H1 (cell line): ENCODE measurements around the gene GREB1L. TPM values are rescaled to one million over a fixed set of nuclear protein-coding genes. Genes with fewer than 3 reads are reported as not detected.

ENCODE experiments used
- BRCA1 ChIP-seq: IDR thresholded peaks from 2 replicates; pipeline ENCODE4 v1.6.1; 2012; ENCODE audit warnings: low read depth, low read length, improper control_type of control experiment
- CBX8 ChIP-seq: fragments of 300-800, 300-1000 bp; sonication (generic); IDR thresholded peaks from 2 replicates; pipeline ENCODE4 v1.7.1; 2016; ENCODE audit warnings: low read depth, low read length, borderline replicate concordance
- RFX5 ChIP-seq: IDR thresholded peaks from 2 replicates; pipeline ENCODE4 v1.6.1; 2011; ENCODE audit warnings: low read depth, low read length, improper control_type of control experiment, borderline replicate concordance
- polyA plus RNA-seq, 7 experiments: library from polyadenylated mRNA; depleted of rRNA in 3 of 7; stranded (reverse) in 5 of 7; unstranded in 2 of 7; fragments of >200 nt in 5 of 7; fragments of 200-250 nt in 2 of 7; gene quantifications; 1 replicate in 5 of 7; 2 replicates in 1 of 7; 4 replicates in 1 of 7; pipeline versions ENCODE4 v1.2.1 to v1.2.3, GENCODE V29; 2011 to 2013; ENCODE audit warnings: missing spikeins in 2 of 7, mixed read lengths in 2 of 7
- total RNA-seq: library from RNA; stranded (reverse); fragmentation: NEBNext Ultra II Directional; extraction: Animal tissue kit (Norgen Biotek cat#: 25700); gene quantifications from 2 replicates; pipeline ENCODE4 v1.2.1, GENCODE V29; 2021

The GREB1L gene
- total and polyA plus RNA-seq, 2 of the 8 experiments (the other 6 are each of a cell fraction or from before 2014, with no cell fraction given), result 0.34 to 1.6 TPM

- TF ChIP-seq RFX5 (no peak), BRCA1 (no peak), CBX8 (no peak)
These were observed 280.5 kb downstream of the GREB1L start (continued) for GRCh38 chr18:21522530-21522929.
